ENCODE results near the gene PRAC1.

PRAC1 gene

DNA sequence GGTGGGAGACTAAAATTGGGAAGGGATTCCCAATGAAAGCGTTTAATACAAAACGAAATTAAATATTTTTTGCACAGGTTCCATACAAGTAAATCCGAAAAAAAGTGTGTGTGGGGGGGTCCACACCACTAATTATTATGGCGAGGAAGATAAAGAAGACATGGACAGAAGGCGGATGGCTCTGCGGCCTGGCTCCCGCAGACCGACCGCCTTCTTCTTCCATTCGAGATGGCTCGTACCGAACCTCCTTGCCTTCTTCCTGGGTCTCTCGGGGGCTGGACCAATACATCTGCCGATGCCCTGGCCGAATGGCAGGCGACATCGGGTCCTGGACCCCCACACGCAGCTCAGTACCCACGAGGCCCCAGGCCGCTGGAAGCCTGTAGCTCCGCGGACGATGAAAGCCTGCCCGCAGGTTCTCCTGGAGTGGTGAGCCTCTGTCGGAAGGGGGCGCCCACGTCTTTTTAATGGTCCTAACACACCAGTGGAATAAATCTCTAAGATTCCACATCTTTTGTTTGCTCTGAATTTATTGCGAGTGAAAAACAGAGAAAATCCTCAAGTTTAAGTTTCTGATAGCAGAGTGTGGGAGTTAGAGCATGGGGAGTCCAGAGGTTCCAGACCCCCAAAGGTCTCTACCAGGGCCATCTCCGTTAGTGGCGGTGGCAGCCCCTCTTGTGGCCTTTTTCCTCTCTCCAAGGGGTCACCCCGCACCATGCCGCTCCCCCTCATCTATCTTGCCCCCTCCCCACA is 2.1 kb upstream of the PRAC1 start:
- Histone ChIP-seq H3K4me1 (ENCODE audit: insufficient read depth, poor library complexity, severe bottlenecking) (no peaks in the 10 kb centered on the region), H3K36me3 (ENCODE audit: low read depth) (no peaks in the 10 kb centered on the region), H3K4me3 (ENCODE audit: severe bottlenecking) (no peak overlapping the region), H3K27me3 (ENCODE audit: insufficient read depth, poor library complexity, severe bottlenecking) (peaks cover 99% of the 10 kb centered on the region), H3K9me3 (ENCODE audit: severe bottlenecking) (no peaks in the 10 kb centered on the region), H3K27ac (ENCODE audit: poor library complexity, severe bottlenecking) (no peak overlapping the region)
- ATAC-seq (ENCODE audit: low read depth) (peak; percentile 78), DNase-seq (ENCODE audit: low spot score) (peak; percentile 82)
- TF ChIP-seq, protein P1, sequence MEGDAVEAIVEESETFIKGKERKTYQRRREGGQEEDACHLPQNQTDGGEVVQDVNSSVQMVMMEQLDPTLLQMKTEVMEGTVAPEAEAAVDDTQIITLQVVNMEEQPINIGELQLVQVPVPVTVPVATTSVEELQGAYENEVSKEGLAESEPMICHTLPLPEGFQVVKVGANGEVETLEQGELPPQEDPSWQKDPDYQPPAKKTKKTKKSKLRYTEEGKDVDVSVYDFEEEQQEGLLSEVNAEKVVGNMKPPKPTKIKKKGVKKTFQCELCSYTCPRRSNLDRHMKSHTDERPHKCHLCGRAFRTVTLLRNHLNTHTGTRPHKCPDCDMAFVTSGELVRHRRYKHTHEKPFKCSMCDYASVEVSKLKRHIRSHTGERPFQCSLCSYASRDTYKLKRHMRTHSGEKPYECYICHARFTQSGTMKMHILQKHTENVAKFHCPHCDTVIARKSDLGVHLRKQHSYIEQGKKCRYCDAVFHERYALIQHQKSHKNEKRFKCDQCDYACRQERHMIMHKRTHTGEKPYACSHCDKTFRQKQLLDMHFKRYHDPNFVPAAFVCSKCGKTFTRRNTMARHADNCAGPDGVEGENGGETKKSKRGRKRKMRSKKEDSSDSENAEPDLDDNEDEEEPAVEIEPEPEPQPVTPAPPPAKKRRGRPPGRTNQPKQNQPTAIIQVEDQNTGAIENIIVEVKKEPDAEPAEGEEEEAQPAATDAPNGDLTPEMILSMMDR (IDR thresholded peaks at IDR 0.05; ENCODE audit: poor library complexity, severe bottlenecking), result peak; percentile 86

DNA sequence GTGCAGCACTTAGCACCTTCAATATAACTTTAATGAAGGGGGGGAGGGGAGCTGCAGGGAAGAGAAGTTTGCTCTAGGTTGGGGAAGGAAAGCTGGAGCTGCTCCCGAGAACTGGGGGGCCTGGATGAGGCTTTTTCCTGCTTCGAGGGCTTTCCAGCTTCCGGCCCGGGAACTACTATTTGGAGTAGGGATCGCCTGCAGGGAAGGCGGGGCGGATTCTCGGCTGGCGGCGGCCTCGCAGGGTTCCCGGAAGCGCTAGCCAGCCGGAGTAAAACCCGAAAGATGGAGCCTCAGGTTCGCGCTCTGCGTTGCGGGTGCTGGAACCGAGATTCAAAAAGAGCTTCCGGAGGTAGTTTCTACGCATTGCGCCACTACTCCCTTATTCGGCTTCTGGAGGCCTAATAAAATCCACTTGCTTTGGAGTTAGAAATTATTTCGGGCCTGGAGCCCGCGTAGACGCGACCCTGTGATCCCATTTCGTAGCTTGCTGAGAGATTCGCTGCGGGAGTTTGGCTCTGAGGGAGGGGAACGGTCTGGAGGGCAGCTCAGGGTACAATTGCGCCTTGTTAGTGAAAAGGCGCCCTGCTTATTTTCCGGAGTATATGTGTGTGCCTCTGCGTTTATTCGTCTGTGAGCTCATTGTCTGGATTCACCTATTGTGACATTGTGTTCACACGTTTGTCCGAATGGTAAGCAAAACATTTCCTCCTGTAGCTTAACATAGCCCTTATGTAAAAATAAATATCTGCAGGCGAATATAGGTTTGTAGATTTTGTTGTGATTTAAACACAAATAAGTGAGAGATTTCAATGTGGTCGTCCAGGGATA is 1.3 kb upstream of the PRAC1 start:
- peaks cover 100% of the 10 kb centered on the region for H3K27me3 ChIP-seq (ENCODE audit: insufficient read depth, poor library complexity, severe bottlenecking)
- TF ChIP-seq, protein P1 (IDR thresholded peaks at IDR 0.05; ENCODE audit: poor library complexity, severe bottlenecking), result no peak
- DNase-seq (ENCODE audit: low spot score), result peak; percentile 34

DNA sequence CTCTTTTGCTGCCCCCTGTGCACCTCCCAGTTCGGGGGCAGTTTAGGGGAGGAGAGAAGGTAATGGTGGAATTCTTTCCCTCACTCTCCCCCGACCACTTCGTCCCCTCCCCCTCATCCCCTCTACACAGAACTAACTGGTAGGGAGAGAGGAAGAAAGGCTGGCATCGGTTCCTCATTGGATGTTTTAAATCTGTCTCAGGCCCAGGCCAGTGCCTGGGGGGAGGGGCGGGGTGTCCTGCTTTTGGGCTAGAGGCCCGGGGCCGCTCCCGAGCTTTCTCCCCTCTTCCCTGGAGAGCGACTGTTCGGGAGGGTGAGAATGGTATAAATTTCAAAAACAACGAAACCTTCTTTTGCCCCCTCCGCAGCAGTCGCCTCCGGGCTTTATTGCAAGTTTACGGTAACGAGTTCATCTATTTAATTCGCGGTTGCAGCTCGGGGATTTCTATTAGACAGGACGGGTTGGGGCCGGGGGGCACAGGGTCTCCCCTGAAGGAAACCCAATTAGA is 651 bp upstream of the PRAC1 start, which contains the start of gene PRAC2:
TSS of gene PRAC2 (plus strand) at position 271 of the 508 bp plus-strand sequence. CDS start 1,226 bp downstream, outside the sequence.
- no peak for ATAC-seq (ENCODE audit: low read depth)
- H3K4me1 ChIP-seq (ENCODE audit: insufficient read depth, poor library complexity, severe bottlenecking), result no peaks in the 10 kb centered on the region
- peak; percentile 29 for DNase-seq (ENCODE audit: low spot score)
- TF ChIP-seq, protein P1 (IDR thresholded peaks at IDR 0.05; ENCODE audit: poor library complexity, severe bottlenecking), result no peak
- no peaks in the 10 kb centered on the region for H3K36me3 ChIP-seq (ENCODE audit: low read depth)
- H3K27me3 ChIP-seq (ENCODE audit: insufficient read depth, poor library complexity, severe bottlenecking), result peaks cover 100% of the 10 kb centered on the region
- no peak within 1 kb of the TSS for H3K4me3 ChIP-seq (ENCODE audit: severe bottlenecking)
- no peaks in the 10 kb centered on the region for H3K9me3 ChIP-seq (ENCODE audit: severe bottlenecking)
- H3K27ac ChIP-seq (ENCODE audit: poor library complexity, severe bottlenecking), result no peak within 1 kb of the TSS

More for the DNA sequence above, 1.3 kb upstream of the PRAC1 start:
- Histone ChIP-seq H3K9me3 (ENCODE audit: severe bottlenecking) (no peaks in the 10 kb centered on the region), H3K4me3 (ENCODE audit: severe bottlenecking) (no peak overlapping the region), H3K27ac (ENCODE audit: poor library complexity, severe bottlenecking) (no peak overlapping the region), H3K36me3 (ENCODE audit: low read depth) (no peaks in the 10 kb centered on the region), H3K4me1 (ENCODE audit: insufficient read depth, poor library complexity, severe bottlenecking) (no peaks in the 10 kb centered on the region)
- ATAC-seq (ENCODE audit: low read depth), result no peak

DNA sequence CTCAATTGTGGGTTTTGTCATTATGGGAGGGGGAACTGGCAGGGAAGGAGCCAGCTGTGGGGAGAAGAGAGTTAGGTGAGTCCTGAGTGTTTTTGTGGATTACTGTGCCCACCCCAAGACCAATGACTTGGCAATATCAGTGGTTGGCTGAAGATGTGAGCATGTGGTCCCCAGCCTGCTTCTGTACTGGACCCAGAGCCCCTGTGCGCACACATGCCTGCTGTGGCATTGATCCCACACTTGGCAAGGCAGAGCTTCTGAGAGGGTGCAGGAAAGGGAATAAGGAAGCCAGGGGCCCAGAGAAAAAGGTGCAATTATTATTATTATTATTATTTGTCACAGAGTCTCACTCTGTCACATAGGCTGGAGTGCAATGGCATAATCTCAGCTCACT is 1.3 kb downstream of the PRAC1 start:
- H3K27me3 ChIP-seq (ENCODE audit: insufficient read depth, poor library complexity, severe bottlenecking), result peaks cover 100% of the 10 kb centered on the region
- H3K4me1 ChIP-seq (ENCODE audit: insufficient read depth, poor library complexity, severe bottlenecking), result no peaks in the 10 kb centered on the region
- DNase-seq (ENCODE audit: low spot score) (peak; percentile 13), ATAC-seq (ENCODE audit: low read depth) (no peak)
- H3K4me3 ChIP-seq (ENCODE audit: severe bottlenecking), result no peak overlapping the region
- no peak overlapping the region for H3K27ac ChIP-seq (ENCODE audit: poor library complexity, severe bottlenecking)
- TF ChIP-seq, protein P1 (IDR thresholded peaks at IDR 0.05; ENCODE audit: poor library complexity, severe bottlenecking), result no peak
- H3K36me3 ChIP-seq (ENCODE audit: low read depth), result 0 out of 2 replicates have a peak, but pooled peaks cover 3% of the 10 kb centered on the region
- H3K9me3 ChIP-seq (ENCODE audit: severe bottlenecking), result no peaks in the 10 kb centered on the region
